Measurements from ENCODE around the gene TBC1D5.
"Not testable (repeated sequence)": the region's sequence is repeated elsewhere in the genome, so short reads cannot be mapped to it uniquely, and the experiment has no call there.

Gene TBC1D5

DNA sequence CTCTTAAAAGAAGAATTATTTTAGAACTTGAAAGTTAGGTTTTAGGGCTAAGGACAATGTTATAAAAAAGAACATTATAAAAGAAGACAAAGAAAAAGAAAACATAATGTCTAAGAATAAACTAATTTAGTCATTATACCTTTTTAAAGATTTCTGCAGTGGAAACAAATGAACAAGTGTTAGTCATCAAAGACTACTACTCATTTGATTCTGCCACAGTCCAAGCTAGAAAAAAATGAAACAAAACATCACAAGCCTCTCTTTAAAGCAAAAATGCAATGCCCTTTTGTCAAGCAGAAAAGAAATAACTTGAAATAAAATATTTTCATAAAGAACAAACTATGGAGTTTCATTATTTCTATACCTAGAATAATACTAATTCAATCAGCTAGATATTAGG is 102.0 kb downstream of the TBC1D5 start:
- no peak for DNase-seq

- DNase-seq = no peak
Observed at GRCh38 chr3:17639765-17640164, 102.7 kb downstream of the TBC1D5 start.

DNA sequence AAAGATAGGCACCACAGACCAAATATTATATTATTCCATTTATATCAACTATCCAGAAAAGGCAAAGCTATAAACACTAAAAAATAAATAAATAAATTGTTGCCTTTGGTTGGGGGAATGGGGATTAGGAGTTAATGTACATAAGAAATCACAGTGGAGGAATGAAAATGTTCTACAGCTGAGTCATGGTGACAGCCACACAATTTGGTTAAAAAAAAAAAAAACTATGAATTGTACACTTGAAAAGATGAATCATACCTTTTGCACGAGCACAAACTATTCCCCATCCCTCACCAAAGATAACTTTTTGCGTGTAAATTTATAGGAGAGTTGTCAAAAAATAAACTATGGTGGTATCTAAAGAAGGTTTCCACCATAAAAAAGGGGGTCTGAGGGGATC is 103.2 kb downstream of the TBC1D5 start:
- DNase-seq = no peak

DNA sequence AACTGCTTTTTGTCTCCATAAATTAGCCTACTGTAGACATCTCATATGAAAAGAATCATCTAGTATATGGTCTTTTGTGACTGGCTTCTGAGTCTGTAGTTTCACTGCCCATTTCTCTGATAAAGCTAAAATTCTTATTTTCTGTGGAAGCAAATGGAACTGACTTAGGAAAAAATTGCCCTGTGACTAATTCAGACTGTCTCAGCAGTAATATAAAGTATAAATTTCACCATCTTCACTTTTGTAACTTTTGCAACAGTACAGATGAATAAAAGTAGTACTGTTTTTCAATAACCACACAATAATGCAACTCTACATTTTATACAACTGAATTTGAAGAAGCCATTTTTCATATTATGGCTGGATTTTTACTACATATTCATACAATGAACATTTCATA is 104.1 kb downstream of the TBC1D5 start:
- DNase-seq = no peak

DNA sequence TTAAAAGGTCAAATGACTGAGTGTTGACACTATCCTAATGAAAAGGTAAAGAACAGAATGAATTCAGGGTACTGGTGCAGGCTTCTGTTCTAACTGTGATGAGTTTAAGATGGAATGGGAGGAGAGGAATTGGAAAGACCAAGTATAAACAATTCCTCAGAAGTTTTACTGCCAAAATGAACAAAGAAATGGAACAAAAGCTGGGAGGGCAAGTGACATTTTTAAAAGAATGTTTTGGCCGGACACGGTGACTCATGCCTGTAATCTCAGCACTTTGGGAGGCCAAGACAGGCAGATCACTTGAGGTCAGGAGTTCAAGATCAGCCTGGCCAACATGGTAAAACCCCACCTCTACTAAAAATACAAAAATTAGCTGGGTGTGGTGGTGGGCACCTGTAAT is 106.8 kb downstream of the TBC1D5 start:
- not testable (repeated sequence) for DNase-seq

- DNase-seq = no peak
Observed at GRCh38 chr3:17634964-17635363, 107.5 kb downstream of the TBC1D5 start.

GRCh38 chr3:17634201-17634600 is 108.2 kb downstream of the TBC1D5 start:
- DNase-seq = no peak

- no peak for DNase-seq
Observed at GRCh38 chr3:17632401-17633100, 109.9 kb downstream of the TBC1D5 start.

DNA sequence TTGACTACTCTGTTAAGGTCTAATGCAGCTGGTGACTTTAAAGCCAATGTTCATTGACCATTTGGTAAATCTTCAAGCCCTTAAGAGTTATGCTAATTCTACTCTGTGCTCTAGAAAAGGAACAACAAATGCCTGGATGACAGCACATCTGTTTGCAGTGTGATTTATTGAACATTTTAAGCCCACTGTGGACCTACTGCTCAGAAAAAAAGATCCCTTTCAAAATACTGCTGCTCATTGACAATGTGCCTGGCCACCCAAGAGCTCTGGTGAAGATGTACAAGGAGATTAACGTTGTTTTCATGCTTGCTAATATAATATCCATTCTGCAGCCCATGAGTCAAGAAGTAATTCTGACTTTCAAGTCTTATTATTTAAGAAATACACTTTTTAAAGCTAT is 110.8 kb downstream of the TBC1D5 start:
- no peak for DNase-seq

GRCh38 chr3:17629400-17629799 is 113.0 kb downstream of the TBC1D5 start:
- DNase-seq = no peak

DNA sequence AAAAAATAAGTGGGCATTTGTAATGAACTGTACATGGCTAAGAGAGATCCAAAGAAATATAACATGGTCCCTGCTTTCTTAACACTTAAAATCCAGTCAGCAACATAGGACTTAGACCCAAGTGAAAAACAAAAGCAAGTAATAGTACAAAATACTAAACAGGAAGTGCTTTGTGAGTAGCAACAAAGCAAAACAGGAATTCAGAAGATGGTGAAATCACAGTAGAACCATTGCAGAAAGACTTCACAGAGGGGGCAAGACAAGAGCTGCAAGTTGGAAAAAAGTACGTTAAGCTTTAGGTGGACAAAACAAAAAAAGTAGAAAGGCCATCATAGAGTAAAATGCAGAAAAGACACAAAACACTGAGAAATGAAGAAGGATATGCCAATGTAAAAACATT is 116.0 kb downstream of the TBC1D5 start:
- no peak for DNase-seq

DNA sequence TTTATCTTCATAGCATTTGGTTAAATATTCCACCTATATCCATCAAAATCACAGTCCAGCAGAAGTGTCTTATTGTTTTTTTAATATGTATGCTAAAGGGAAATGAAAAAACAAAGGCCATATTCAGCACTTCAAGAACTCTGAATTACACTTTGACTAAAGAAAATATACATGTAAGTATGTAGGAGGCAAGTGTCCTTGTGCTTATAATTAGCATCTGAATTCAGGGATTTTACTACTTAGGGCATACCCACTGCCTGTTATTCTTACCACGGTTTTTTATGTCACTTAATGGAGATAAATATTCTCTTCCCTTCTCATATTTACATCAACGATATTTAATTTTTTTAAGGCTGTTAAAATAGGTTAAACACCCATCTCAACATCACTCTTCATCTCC is 117.3 kb downstream of the TBC1D5 start:
- DNase-seq = no peak

- DNase-seq = no peak
Observed at GRCh38 chr3:17623464-17623863, 119.0 kb downstream of the TBC1D5 start.

- no peak for DNase-seq
Observed at GRCh38 chr3:17619968-17620367, 122.5 kb downstream of the TBC1D5 start.

DNA sequence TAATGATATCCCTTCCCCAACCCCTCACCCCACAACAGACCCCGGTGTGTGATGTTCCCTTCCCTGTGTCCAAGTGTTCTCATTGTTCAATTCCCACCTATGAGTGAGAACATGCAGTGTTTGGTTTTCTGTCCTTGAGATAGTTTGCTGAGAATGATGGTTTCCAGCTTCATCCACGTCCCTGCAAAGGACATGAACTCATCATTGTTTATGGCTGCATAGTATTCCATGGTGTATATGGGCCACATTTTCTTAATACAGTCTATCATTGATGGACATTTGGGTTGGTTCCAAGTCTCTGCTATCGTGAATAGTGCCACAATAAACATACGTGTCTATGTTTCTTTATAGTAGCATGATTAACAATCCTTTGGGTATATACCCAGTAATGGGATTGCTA is 129.4 kb downstream of the TBC1D5 start:
- DNase-seq = not testable (repeated sequence)

DNA sequence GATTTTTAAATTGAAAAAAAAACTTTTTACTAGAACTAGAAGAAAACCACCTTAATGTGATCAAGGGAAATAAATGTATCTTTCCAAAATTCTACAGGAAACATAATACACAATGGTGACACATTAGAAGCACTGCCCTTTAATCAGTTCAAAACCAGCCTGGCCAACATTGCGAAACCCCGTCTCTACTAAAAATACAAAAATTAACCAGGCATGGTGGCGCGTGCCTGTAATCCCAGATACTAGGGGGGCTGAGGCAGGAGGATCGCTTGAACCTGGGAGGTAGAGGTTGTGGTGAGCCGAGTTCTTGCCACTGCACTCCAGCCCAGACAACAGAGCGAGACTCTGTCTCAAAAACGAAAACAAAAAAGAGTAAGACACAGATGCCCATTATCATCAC is 134.5 kb downstream of the TBC1D5 start:
- DNase-seq = no peak

- DNase-seq = no peak
Observed at GRCh38 chr3:17605934-17606333, 136.5 kb downstream of the TBC1D5 start.

GRCh38 chr3:17605032-17605431 is 137.4 kb downstream of the TBC1D5 start:
- no peak for DNase-seq

GRCh38 chr3:17602126-17602525 is 140.3 kb downstream of the TBC1D5 start:
- no peak for DNase-seq

GRCh38 chr3:17592956-17593355 is 149.5 kb downstream of the TBC1D5 start:
- no peak for DNase-seq

GRCh38 chr3:17590465-17590864 is 152.0 kb downstream of the TBC1D5 start:
- no peak for DNase-seq

GRCh38 chr3:17589888-17590287 is 152.5 kb downstream of the TBC1D5 start:
- DNase-seq = no peak

DNA sequence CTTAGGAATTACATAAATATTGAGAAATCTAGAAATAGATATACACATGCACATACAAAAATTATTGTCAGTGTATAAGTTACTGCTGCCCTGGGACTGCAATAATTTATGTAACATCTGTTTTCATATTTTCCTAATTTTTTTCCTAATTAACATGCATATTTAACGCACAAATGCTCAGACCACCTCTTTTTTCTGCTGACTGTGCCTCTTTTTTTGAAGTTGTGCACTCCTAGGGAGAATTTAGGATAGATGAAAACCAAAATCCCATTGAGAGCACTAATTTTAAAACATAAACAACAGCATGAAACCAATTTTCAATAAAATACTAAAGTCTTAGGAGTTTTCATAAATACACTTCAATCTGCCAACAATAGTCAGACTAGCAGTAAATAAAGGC is 154.0 kb downstream of the TBC1D5 start:
- DNase-seq = no peak

GRCh38 chr3:17585394-17586325 is 156.8 kb downstream of the TBC1D5 start:
- DNase-seq = no peak
